Neutrophil (primary cell): ENCODE results near the gene BTBD9.

Source experiments
- H3K27ac ChIP-seq: fragments of 200-600 bp; sonication (generic); 2 replicates; pipeline ENCODE4 v1.5.1; 2016; ENCODE audit warnings: mild to moderate bottlenecking, moderate library complexity
- H3K27me3 ChIP-seq: fragments of 200-600 bp; sonication (generic); 2 replicates; pipeline ENCODE4 v1.6.0; 2016; ENCODE audit warnings: mild to moderate bottlenecking
- H3K36me3 ChIP-seq: fragments of 200-600 bp; sonication (generic); 2 replicates; pipeline ENCODE4 v1.5.1; 2017
- H3K4me1 ChIP-seq, 2 experiments: fragments of 200-600 bp in 1 of 2; sonication (generic) in 1 of 2; 1 replicate in 1 of 2; 2 replicates in 1 of 2; pipeline versions ENCODE4 v1.5.1 to v1.6.1; 2013 to 2016; ENCODE audit warnings: low read depth in 1 of 2, low read length in 1 of 2, mild to moderate bottlenecking in 1 of 2, moderate library complexity in 1 of 2; ENCODE audit not compliant: control insufficient read depth in 1 of 2, insufficient read depth in 1 of 2
- H3K4me3 ChIP-seq, 2 experiments: fragments of 200-600 bp in 1 of 2; sonication (generic) in 1 of 2; 1 replicate in 1 of 2; 2 replicates in 1 of 2; pipeline ENCODE4 v1.5.1; 2013 to 2016; ENCODE audit warnings: low read depth in 1 of 2, low read length in 1 of 2, mild to moderate bottlenecking in 1 of 2, moderate library complexity in 1 of 2
- H3K9me3 ChIP-seq: fragments of 200-600 bp; sonication (generic); 2 replicates; pipeline ENCODE4 v1.5.1; 2016
- CTCF ChIP-seq: fragments of 200-600 bp; sonication (generic); IDR thresholded peaks from 2 replicates; pipeline ENCODE4 v1.5.1; 2016; ENCODE audit warnings: antibody characterized with exemption

The BTBD9 gene

GRCh38 chr6:38174315-38174714, 465.4 kb downstream of the BTBD9 start:
- Histone ChIP-seq H3K9me3 (no peaks in the 10 kb centered on the region), H3K27me3 (no peaks in the 10 kb centered on the region), H3K4me3 (no peak overlapping the region), H3K36me3 (peaks cover 16% of the 10 kb centered on the region), H3K4me1 (no peaks in the 10 kb centered on the region), H3K27ac (no peak overlapping the region)
- TF ChIP-seq CTCF, result no peak

GRCh38 chr6:38173909-38174308, 465.8 kb downstream of the BTBD9 start:
- Histone ChIP-seq H3K27ac (no peak overlapping the region), H3K4me3 (no peak overlapping the region), H3K4me1 (no peaks in the 10 kb centered on the region), H3K36me3 (peaks cover 16% of the 10 kb centered on the region), H3K9me3 (no peaks in the 10 kb centered on the region), H3K27me3 (no peaks in the 10 kb centered on the region)
- TF ChIP-seq CTCF, result no peak

GRCh38 chr6:38172739-38173410, 466.9 kb downstream of the BTBD9 start:
- H3K36me3 ChIP-seq, result peaks cover 16% of the 10 kb centered on the region
- no peak overlapping the region for H3K4me3 ChIP-seq
- H3K9me3 ChIP-seq, result no peaks in the 10 kb centered on the region
- H3K4me1 ChIP-seq, result no peaks in the 10 kb centered on the region
- H3K27me3 ChIP-seq, result no peaks in the 10 kb centered on the region
- H3K27ac ChIP-seq, result no peak overlapping the region
- no peak for TF ChIP-seq CTCF

- H3K9me3 ChIP-seq, result no peaks in the 10 kb centered on the region
- H3K27me3 ChIP-seq, result no peaks in the 10 kb centered on the region
- H3K4me1 ChIP-seq, result no peaks in the 10 kb centered on the region
- no peak overlapping the region for H3K27ac ChIP-seq
- peaks cover 16% of the 10 kb centered on the region for H3K36me3 ChIP-seq
- H3K4me3 ChIP-seq, result no peak overlapping the region
- no peak for TF ChIP-seq CTCF
Measured at GRCh38 chr6:38171997-38172738, 467.6 kb downstream of the BTBD9 start.

- no peaks in the 10 kb centered on the region for H3K9me3 ChIP-seq
- no peaks in the 10 kb centered on the region for H3K27me3 ChIP-seq
- no peaks in the 10 kb centered on the region for H3K4me1 ChIP-seq
- H3K27ac ChIP-seq, result no peak overlapping the region
- no peak for TF ChIP-seq CTCF
- peaks cover 16% of the 10 kb centered on the region for H3K36me3 ChIP-seq
- H3K4me3 ChIP-seq, result no peak overlapping the region
Measured at GRCh38 chr6:38170666-38171355, 468.9 kb downstream of the BTBD9 start.
